Uterus (tissue), 2 donors: ENCODE measurements around the gene RARA.

Source experiments
- CTCF ChIP-seq, 4 experiments: fragments of 200-600 bp in 2 of 4; fragments of 450-650 bp in 2 of 4; sonication (generic) in 2 of 4; IDR thresholded peaks; one replicate each; pipeline ENCODE4 v1.5.1; 2016 to 2019; ENCODE audit warnings: antibody characterized with exemption in 4 of 4, mild to moderate bottlenecking in 2 of 4, moderate library complexity in 1 of 4
- POLR2A ChIP-seq, 2 donors: fragments of 450-650 bp; IDR thresholded peaks; one replicate each; pipeline ENCODE4 v1.6.1; 2016; ENCODE audit warnings: antibody characterized with exemption in 2 of 2, mild to moderate bottlenecking in 1 of 2, moderate library complexity in 1 of 2

GRCh38 chr17:40377832-40378231 lies 68.9 kb downstream of the RARA start:
- TF ChIP-seq CTCF (IDR thresholded peaks at IDR 0.05) (no peak), POLR2A (IDR thresholded peaks at IDR 0.05) (no peak)
